SKM-1 treated with dmso at 0.1 percent for 144 hours (cell line): ENCODE results near the gene MRPL12.
"Not testable (repeated sequence)": the region's sequence is repeated elsewhere in the genome, so short reads cannot be mapped to it uniquely, and the experiment has no call there.

Experiments
- DNase-seq: peaks from one replicate; lab custom pipeline; 2025; ENCODE audit not compliant: unreplicated experiment; lab: John Stamatoyannopoulos, UW

The MRPL12 gene

GRCh38 chr17:81702934-81703746 is at the start of gene MRPL12:
MRPL12 (plus strand) TSS chr17:81703367; CDS start chr17:81703502, 135 bp downstream.
- DNase-seq, result peak; percentile 84

GRCh38 chr17:81655378-81656117 is 47.6 kb upstream of the MRPL12 start:
- no peak for DNase-seq

GRCh38 chr17:81656118-81656743 is 46.9 kb upstream of the MRPL12 start, which contains the start of gene PDE6G:
PDE6G (minus strand) TSS chr17:81656542; CDS start chr17:81653305, 3,237 bp downstream.
- DNase-seq, result no peak

- peak; percentile 49 for DNase-seq
These were observed 46.3 kb upstream of the MRPL12 start for GRCh38 chr17:81656835-81657234.

GRCh38 chr17:81659038-81659437 is 44.1 kb upstream of the MRPL12 start:
- no peak for DNase-seq

GRCh38 chr17:81660441-81660840 is 42.7 kb upstream of the MRPL12 start:
- DNase-seq, result no peak

GRCh38 chr17:81662002-81662401 is 41.2 kb upstream of the MRPL12 start:
- no peak for DNase-seq

- no peak for DNase-seq
These were observed 39.1 kb upstream of the MRPL12 start for GRCh38 chr17:81664051-81664470.

GRCh38 chr17:81665205-81666091 is 37.7 kb upstream of the MRPL12 start:
- DNase-seq, result no peak

GRCh38 chr17:81666092-81666341 is 37.1 kb upstream of the MRPL12 start:
- DNase-seq, result no peak

GRCh38 chr17:81666342-81667191 is 36.6 kb upstream of the MRPL12 start, which contains the start of the genes CCDC137 and OXLD1:
CCDC137 (plus strand) TSS chr17:81666737; CDS start chr17:81666767, 30 bp downstream.
OXLD1 (minus strand) TSS chr17:81666605; CDS start chr17:81666577, 28 bp downstream.
- peak; percentile 91 for DNase-seq

GRCh38 chr17:81667754-81668153 is 35.4 kb upstream of the MRPL12 start:
- DNase-seq, result peak; percentile 16

GRCh38 chr17:81672504-81672903 is 30.7 kb upstream of the MRPL12 start:
- DNase-seq, result no peak

- no peak for DNase-seq
These were observed 30.2 kb upstream of the MRPL12 start for GRCh38 chr17:81672954-81673353.

- DNase-seq, result no peak
These were observed 29.5 kb upstream of the MRPL12 start for GRCh38 chr17:81673561-81674258.

GRCh38 chr17:81675515-81676221 is 27.5 kb upstream of the MRPL12 start:
- DNase-seq, result not testable (repeated sequence)

GRCh38 chr17:81676906-81677305 is 26.3 kb upstream of the MRPL12 start:
- no peak for DNase-seq

- DNase-seq, result no peak
These were observed 23.0 kb upstream of the MRPL12 start for GRCh38 chr17:81680150-81680549.

GRCh38 chr17:81681672-81682071 is 21.5 kb upstream of the MRPL12 start:
- DNase-seq, result no peak
